T-helper 1 cell treated with Interleukin-12 subunit alpha and Interleukin-12 subunit beta and Interleukin-4 antibody, amounts not matched to agents 30 μg/mL and 1 μg/mL, for 36 hours (primary cell): Measurements from ENCODE around the gene C1QTNF1.
A peak's percentile ranks its signal among the peaks of the same experiment; 100 is the strongest.
"Not testable (repeated sequence)": the region's sequence is repeated elsewhere in the genome, so short reads cannot be mapped to it uniquely, and the experiment has no call there.

Source experiments
- H3K27ac Mint-ChIP-seq: one replicate; pipeline ENCODE4 v1.8.0; 2021; ENCODE audit warnings: mild to moderate bottlenecking, mixed read lengths
- H3K27me3 Mint-ChIP-seq: one replicate; pipeline ENCODE4 v1.8.0; 2021; ENCODE audit warnings: low read depth, mixed read lengths
- H3K36me3 Mint-ChIP-seq: one replicate; pipeline ENCODE4 v1.8.0; 2021; ENCODE audit warnings: low read depth, mixed read lengths
- H3K4me1 Mint-ChIP-seq: one replicate; pipeline ENCODE4 v1.8.0; 2021; ENCODE audit warnings: low read depth, mixed read lengths
- H3K4me3 Mint-ChIP-seq: one replicate; pipeline ENCODE4 v1.8.0; 2021; ENCODE audit warnings: mild to moderate bottlenecking, moderate library complexity, mixed read lengths
- H3K9me3 Mint-ChIP-seq: one replicate; pipeline ENCODE4 v1.8.0; 2021; ENCODE audit warnings: mixed read lengths

Gene C1QTNF1

GRCh38 chr17:79074121-79074648 is 50.2 kb downstream of the C1QTNF1 start:
- H3K4me1 Mint-ChIP-seq, H3K27me3 Mint-ChIP-seq, H3K9me3 Mint-ChIP-seq, H3K36me3 Mint-ChIP-seq: not testable (repeated sequence)
- H3K27ac Mint-ChIP-seq: peak overlapping the region; percentile 52
- peak overlapping the region; percentile 46 for H3K4me3 Mint-ChIP-seq

GRCh38 chr17:79074649-79075445 is 50.9 kb downstream of the C1QTNF1 start, which contains the start of gene ENGASE:
Gene ENGASE (plus strand): TSS chr17:79074824. CDS start chr17:79074945, 121 bp downstream.
- Mint-ChIP-seq H3K27me3 (peaks cover 4% of the 10 kb centered on the region), H3K9me3 (no peaks in the 10 kb centered on the region), H3K27ac (peak within 1 kb of the TSS; percentile 81), H3K36me3 (peaks cover 5% of the 10 kb centered on the region), H3K4me3 (peak within 1 kb of the TSS; percentile 90), H3K4me1 (peaks cover 9% of the 10 kb centered on the region)

- Mint-ChIP-seq H3K27me3 (peaks cover 2% of the 10 kb centered on the region), H3K27ac (peak overlapping the region; percentile 81), H3K4me3 (peak overlapping the region; percentile 90), H3K4me1 (peaks cover 9% of the 10 kb centered on the region), H3K36me3 (peaks cover 7% of the 10 kb centered on the region), H3K9me3 (no peaks in the 10 kb centered on the region)
These were observed 51.4 kb downstream of the C1QTNF1 start for GRCh38 chr17:79075446-79075750.

- Mint-ChIP-seq H3K27me3 (no peaks in the 10 kb centered on the region), H3K9me3 (no peaks in the 10 kb centered on the region), H3K4me1 (peaks cover 9% of the 10 kb centered on the region), H3K27ac (peak overlapping the region; percentile 81), H3K36me3 (peaks cover 11% of the 10 kb centered on the region), H3K4me3 (peak overlapping the region; percentile 90)
These were observed 52.0 kb downstream of the C1QTNF1 start for GRCh38 chr17:79075861-79076406.

GRCh38 chr17:79077587-79077986 is 53.6 kb downstream of the C1QTNF1 start:
- Mint-ChIP-seq H3K36me3 (peaks cover 13% of the 10 kb centered on the region), H3K9me3 (no peaks in the 10 kb centered on the region), H3K27ac (no peak overlapping the region), H3K4me3 (no peak overlapping the region), H3K4me1 (peaks cover 9% of the 10 kb centered on the region), H3K27me3 (no peaks in the 10 kb centered on the region)

- H3K27ac Mint-ChIP-seq: no peak overlapping the region
- H3K27me3 Mint-ChIP-seq: no peaks in the 10 kb centered on the region
- H3K9me3 Mint-ChIP-seq: no peaks in the 10 kb centered on the region
- H3K4me3 Mint-ChIP-seq: no peak overlapping the region
- H3K4me1 Mint-ChIP-seq: peaks cover 9% of the 10 kb centered on the region
- peaks cover 13% of the 10 kb centered on the region for H3K36me3 Mint-ChIP-seq
These were observed 54.7 kb downstream of the C1QTNF1 start for GRCh38 chr17:79078476-79079190.

GRCh38 chr17:79079421-79080200 is 55.6 kb downstream of the C1QTNF1 start:
- Mint-ChIP-seq H3K36me3 (peaks cover 13% of the 10 kb centered on the region), H3K27ac (no peak overlapping the region), H3K27me3 (no peaks in the 10 kb centered on the region), H3K9me3 (no peaks in the 10 kb centered on the region), H3K4me1 (peaks cover 5% of the 10 kb centered on the region), H3K4me3 (no peak overlapping the region)

GRCh38 chr17:79080349-79080748 is 56.4 kb downstream of the C1QTNF1 start:
- no peaks in the 10 kb centered on the region for H3K27me3 Mint-ChIP-seq
- peaks cover 4% of the 10 kb centered on the region for H3K4me1 Mint-ChIP-seq
- H3K4me3 Mint-ChIP-seq: no peak overlapping the region
- H3K27ac Mint-ChIP-seq: no peak overlapping the region
- peaks cover 13% of the 10 kb centered on the region for H3K36me3 Mint-ChIP-seq
- H3K9me3 Mint-ChIP-seq: no peaks in the 10 kb centered on the region

GRCh38 chr17:79080761-79081290 is 56.9 kb downstream of the C1QTNF1 start:
- H3K9me3 Mint-ChIP-seq: no peaks in the 10 kb centered on the region
- no peak overlapping the region for H3K27ac Mint-ChIP-seq
- H3K36me3 Mint-ChIP-seq: peaks cover 13% of the 10 kb centered on the region
- H3K27me3 Mint-ChIP-seq: no peaks in the 10 kb centered on the region
- H3K4me1 Mint-ChIP-seq: no peaks in the 10 kb centered on the region
- no peak overlapping the region for H3K4me3 Mint-ChIP-seq

- no peak overlapping the region for H3K27ac Mint-ChIP-seq
- H3K27me3 Mint-ChIP-seq: no peaks in the 10 kb centered on the region
- peaks cover 13% of the 10 kb centered on the region for H3K36me3 Mint-ChIP-seq
- H3K9me3 Mint-ChIP-seq: no peaks in the 10 kb centered on the region
- no peak overlapping the region for H3K4me3 Mint-ChIP-seq
- H3K4me1 Mint-ChIP-seq: no peaks in the 10 kb centered on the region
These were observed 57.8 kb downstream of the C1QTNF1 start for GRCh38 chr17:79081571-79082276.

GRCh38 chr17:79082311-79083190 is 58.6 kb downstream of the C1QTNF1 start:
- H3K36me3 Mint-ChIP-seq: peaks cover 13% of the 10 kb centered on the region
- H3K4me1 Mint-ChIP-seq: no peaks in the 10 kb centered on the region
- no peak overlapping the region for H3K27ac Mint-ChIP-seq
- H3K27me3 Mint-ChIP-seq: no peaks in the 10 kb centered on the region
- no peaks in the 10 kb centered on the region for H3K9me3 Mint-ChIP-seq
- H3K4me3 Mint-ChIP-seq: no peak overlapping the region

- no peak overlapping the region for H3K27ac Mint-ChIP-seq
- no peak overlapping the region for H3K4me3 Mint-ChIP-seq
- no peaks in the 10 kb centered on the region for H3K27me3 Mint-ChIP-seq
These were observed 59.4 kb downstream of the C1QTNF1 start for GRCh38 chr17:79083191-79083971.

More at GRCh38 chr17:79083191-79083971, 59.4 kb downstream of the C1QTNF1 start:
- Mint-ChIP-seq H3K4me1 (no peaks in the 10 kb centered on the region), H3K9me3 (no peaks in the 10 kb centered on the region), H3K36me3 (peaks cover 13% of the 10 kb centered on the region)
